ENCODE measurements around the gene PAQR8. TPM values are rescaled to one million over a fixed set of nuclear protein-coding genes. Genes with fewer than 3 reads are reported as not detected.

The PAQR8 gene
- total and polyA plus RNA-seq, 2 of the 13 experiments (the other 11 are each of a cell fraction or from before 2014, with no cell fraction given), result 37.7 to 50.7 TPM

DNA sequence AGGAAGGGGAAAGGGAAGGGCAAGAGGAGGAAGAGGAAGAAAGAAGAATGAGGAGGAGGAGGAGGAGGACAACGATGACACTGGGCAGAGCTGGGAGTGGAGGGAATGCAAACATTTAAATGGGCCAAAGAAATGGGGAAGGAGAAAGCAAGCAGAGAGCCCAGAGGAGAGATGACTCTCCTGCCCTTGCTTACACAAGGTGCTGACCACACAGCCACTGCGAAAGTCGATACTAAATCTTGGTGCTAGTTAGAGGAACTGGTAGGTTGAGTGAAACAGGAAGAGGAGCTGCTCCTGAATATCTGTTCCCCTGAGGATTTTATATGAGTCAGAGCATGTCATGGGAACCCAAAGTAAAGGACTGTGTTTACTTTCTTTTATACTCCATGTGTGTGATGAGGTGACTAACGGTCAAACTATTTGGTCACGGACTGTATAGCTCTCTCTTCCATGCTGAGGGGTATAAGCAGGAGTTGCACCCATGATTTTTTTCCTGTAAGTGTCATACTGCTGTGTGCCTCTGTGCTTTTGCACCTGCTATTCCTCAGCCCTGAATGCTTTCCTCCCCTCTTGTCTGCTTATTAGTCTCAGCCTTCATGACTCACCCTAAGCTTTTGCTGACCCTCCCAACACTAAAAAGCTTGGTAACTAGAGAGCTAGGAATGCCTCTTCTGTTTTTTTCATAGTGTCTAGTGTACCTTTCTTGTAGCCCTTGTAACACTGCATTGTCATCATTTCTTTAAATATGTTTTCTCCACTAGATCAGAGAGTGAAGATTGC, 9.5 kb upstream of the PAQR8 start (continued):
- TF ChIP-seq RERE (CRISPR knock-in tag; IDR thresholded peaks at IDR 0.05; ENCODE audit: low read depth), result no peak
- no peak for TF ChIP-seq ZNF382 (CRISPR knock-in tag; IDR thresholded peaks at IDR 0.05; ENCODE audit: borderline replicate concordance)
- TF ChIP-seq ZBTB38 (CRISPR knock-in tag; IDR thresholded peaks at IDR 0.05), result no peak
- TF ChIP-seq ZNF318 (CRISPR knock-in tag; IDR thresholded peaks at IDR 0.05), result no peak
- TF ChIP-seq, protein P1, sequence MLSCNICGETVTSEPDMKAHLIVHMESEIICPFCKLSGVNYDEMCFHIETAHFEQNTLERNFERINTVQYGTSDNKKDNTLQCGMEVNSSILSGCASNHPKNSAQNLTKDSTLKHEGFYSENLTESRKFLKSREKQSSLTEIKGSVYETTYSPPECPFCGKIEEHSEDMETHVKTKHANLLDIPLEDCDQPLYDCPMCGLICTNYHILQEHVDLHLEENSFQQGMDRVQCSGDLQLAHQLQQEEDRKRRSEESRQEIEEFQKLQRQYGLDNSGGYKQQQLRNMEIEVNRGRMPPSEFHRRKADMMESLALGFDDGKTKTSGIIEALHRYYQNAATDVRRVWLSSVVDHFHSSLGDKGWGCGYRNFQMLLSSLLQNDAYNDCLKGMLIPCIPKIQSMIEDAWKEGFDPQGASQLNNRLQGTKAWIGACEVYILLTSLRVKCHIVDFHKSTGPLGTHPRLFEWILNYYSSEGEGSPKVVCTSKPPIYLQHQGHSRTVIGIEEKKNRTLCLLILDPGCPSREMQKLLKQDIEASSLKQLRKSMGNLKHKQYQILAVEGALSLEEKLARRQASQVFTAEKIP (CRISPR knock-in tag; IDR thresholded peaks at IDR 0.05; ENCODE audit: borderline replicate concordance), result no peak
- 0 out of 2 replicates have a peak, but pooled peaks have one; percentile 53 for TF ChIP-seq HBP1 (CRISPR knock-in tag; IDR thresholded peaks at IDR 0.05; ENCODE audit: low read depth)
- TF ChIP-seq TBX3 (IDR thresholded peaks at IDR 0.05; ENCODE audit: borderline replicate concordance), result peak; percentile 46; the same call in 1 of the 2 replicates
- TF ChIP-seq, protein P2, sequence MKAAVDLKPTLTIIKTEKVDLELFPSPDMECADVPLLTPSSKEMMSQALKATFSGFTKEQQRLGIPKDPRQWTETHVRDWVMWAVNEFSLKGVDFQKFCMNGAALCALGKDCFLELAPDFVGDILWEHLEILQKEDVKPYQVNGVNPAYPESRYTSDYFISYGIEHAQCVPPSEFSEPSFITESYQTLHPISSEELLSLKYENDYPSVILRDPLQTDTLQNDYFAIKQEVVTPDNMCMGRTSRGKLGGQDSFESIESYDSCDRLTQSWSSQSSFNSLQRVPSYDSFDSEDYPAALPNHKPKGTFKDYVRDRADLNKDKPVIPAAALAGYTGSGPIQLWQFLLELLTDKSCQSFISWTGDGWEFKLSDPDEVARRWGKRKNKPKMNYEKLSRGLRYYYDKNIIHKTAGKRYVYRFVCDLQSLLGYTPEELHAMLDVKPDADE (CRISPR knock-in tag; IDR thresholded peaks at IDR 0.05), result no peak
- TF ChIP-seq ZNF160 (CRISPR knock-in tag; IDR thresholded peaks at IDR 0.05), result no peak
